Neural progenitor cell (in vitro differentiated cells): ENCODE results near the gene PNKP. TPM values are rescaled to one million over a fixed set of nuclear protein-coding genes. Genes with fewer than 3 reads are reported as not detected.
A peak's percentile ranks its signal among the peaks of the same experiment; 100 is the strongest.

Experiments used
- DNase-seq: peaks from one replicate; pipeline ENCODE4 v3.0.0-alpha.2; 2016; ENCODE audit warnings: low spot score
- H2AFZ ChIP-seq: fragments of 200-600 bp; sonication (generic); replicated peaks from 2 replicates; pipeline ENCODE4 v1.6.1; 2016; ENCODE audit warnings: antibody characterized with exemption
- H3F3A ChIP-seq: fragments of 200-600 bp; sonication (generic); 2 replicates; pipeline ENCODE4 v1.6.1; 2016; ENCODE audit warnings: antibody characterized with exemption, low read depth
- H3K27ac ChIP-seq: fragments of 200-600 bp; sonication (generic); 2 replicates; pipeline ENCODE4 v1.5.1; 2016; ENCODE audit warnings: mild to moderate bottlenecking
- H3K27me3 ChIP-seq: fragments of 200-600 bp; sonication (generic); 2 replicates; pipeline ENCODE4 v1.6.1; 2016; ENCODE audit warnings: mild to moderate bottlenecking, moderate library complexity
- H3K36me3 ChIP-seq: fragments of 200-600 bp; sonication (generic); 2 replicates; pipeline ENCODE4 v1.5.1; 2016
- H3K4me1 ChIP-seq: fragments of 200-600 bp; sonication (generic); 2 replicates; pipeline ENCODE4 v1.6.1; 2016; ENCODE audit warnings: mixed run types
- H3K4me2 ChIP-seq: fragments of 200-600 bp; sonication (generic); 2 replicates; pipeline ENCODE4 v1.6.1; 2016
- H3K4me3 ChIP-seq: fragments of 200-600 bp; sonication (generic); 2 replicates; pipeline ENCODE4 v1.5.1; 2016
- H3K79me2 ChIP-seq: fragments of 200-600 bp; sonication (generic); 2 replicates; pipeline ENCODE4 v1.6.1; 2016; ENCODE audit warnings: low read depth
- H3K9ac ChIP-seq: fragments of 200-600 bp; sonication (generic); 2 replicates; pipeline ENCODE4 v1.6.1; 2016
- H3K9me3 ChIP-seq: fragments of 200-600 bp; sonication (generic); 2 replicates; pipeline ENCODE4 v1.5.1; 2016; ENCODE audit warnings: low read depth
- H4K20me1 ChIP-seq: fragments of 200-600 bp; sonication (generic); 2 replicates; pipeline ENCODE4 v1.6.1; 2016; ENCODE audit warnings: low read depth
- H3K27ac Mint-ChIP-seq: 3 replicates; pipeline ENCODE4 v1.8.0; 2021; ENCODE audit warnings: mixed read lengths
- H3K27me3 Mint-ChIP-seq: 2 replicates; pipeline ENCODE4 v1.8.0; 2022; ENCODE audit warnings: low read depth, mild to moderate bottlenecking, inconsistent platforms, moderate library complexity, mixed read lengths; ENCODE audit not compliant: insufficient read depth
- H3K36me3 Mint-ChIP-seq: 3 replicates; pipeline ENCODE4 v1.8.0; 2021; ENCODE audit warnings: mixed read lengths
- H3K4me1 Mint-ChIP-seq: 3 replicates; pipeline ENCODE4 v1.8.0; 2021; ENCODE audit warnings: mixed read lengths
- H3K4me3 Mint-ChIP-seq: 3 replicates; pipeline ENCODE4 v1.8.0; 2021; ENCODE audit warnings: mild to moderate bottlenecking, moderate library complexity, mixed read lengths
- H3K9me3 Mint-ChIP-seq: 3 replicates; pipeline ENCODE4 v1.8.0; 2020; ENCODE audit warnings: mixed read lengths
- CTCF ChIP-seq: fragments of 200-600 bp; sonication (generic); IDR thresholded peaks from 2 replicates; pipeline ENCODE4 v1.5.1; 2017; ENCODE audit warnings: antibody characterized with exemption, mild to moderate bottlenecking
- EZH2 ChIP-seq: fragments of 200-600 bp; sonication (generic); IDR thresholded peaks from 2 replicates; pipeline ENCODE4 v1.6.1; 2017; ENCODE audit warnings: antibody characterized with exemption, mild to moderate bottlenecking, moderate library complexity
- EZH2phosphoT487 ChIP-seq: fragments of 200-600 bp; sonication (generic); IDR thresholded peaks from 2 replicates; pipeline ENCODE4 v1.6.1; 2017; ENCODE audit warnings: antibody characterized with exemption
- total RNA-seq: library from RNA; depleted of rRNA; stranded (reverse); fragments of >200 nt; gene quantifications from 2 replicates; pipeline ENCODE4 v1.2.3, GENCODE V29; 2015; ENCODE audit warnings: low replicate concordance

The PNKP gene
- total RNA-seq, 1 donor from 2014 or later = 41.1 TPM

- Histone ChIP-seq H3K27me3 (no peaks in the 10 kb centered on the region), H2AFZ (peak overlapping the region; percentile 100), H3K79me2 (peaks cover 51% of the 10 kb centered on the region), H3K27ac (no peak overlapping the region), H3F3A (peaks cover 26% of the 10 kb centered on the region), H3K4me1 (peaks cover 14% of the 10 kb centered on the region), H3K9me3 (no peaks in the 10 kb centered on the region), H3K36me3 (no peaks in the 10 kb centered on the region), H3K9ac (peak overlapping the region; percentile 92), H3K4me3 (peak overlapping the region; percentile 91), H3K4me2 (peak overlapping the region; percentile 74), H4K20me1 (peaks cover 17% of the 10 kb centered on the region)
- no peak for TF ChIP-seq EZH2phosphoT487
- TF ChIP-seq CTCF = no peak
- TF ChIP-seq EZH2 = no peak
- Mint-ChIP-seq H3K36me3 (peaks cover 16% of the 10 kb centered on the region), H3K9me3 (no peaks in the 10 kb centered on the region), H3K4me1 (peaks cover 33% of the 10 kb centered on the region), H3K27me3 (peaks cover 15% of the 10 kb centered on the region), H3K4me3 (peak overlapping the region; percentile 99), H3K27ac (peak overlapping the region; percentile 96)
- DNase-seq = peak; percentile 41
Observed at GRCh38 chr19:49818649-49819370, 48.6 kb downstream of the PNKP start.

- TF ChIP-seq EZH2 (no peak), EZH2phosphoT487 (no peak), CTCF (peak; percentile 27)
- peak within 1 kb of the TSS; percentile 74 for H3K4me2 ChIP-seq
- H3K9ac ChIP-seq = peak within 1 kb of the TSS; percentile 92
- Mint-ChIP-seq H3K9me3 (no peaks in the 10 kb centered on the region), H3K36me3 (peaks cover 11% of the 10 kb centered on the region), H3K4me3 (peak within 1 kb of the TSS; percentile 99), H3K27ac (peak within 1 kb of the TSS; percentile 100), H3K4me1 (peaks cover 37% of the 10 kb centered on the region), H3K27me3 (peaks cover 18% of the 10 kb centered on the region)
- peaks cover 15% of the 10 kb centered on the region for H3K4me1 ChIP-seq
- peak within 1 kb of the TSS; percentile 100 for H2AFZ ChIP-seq
- H3K27ac ChIP-seq = peak within 1 kb of the TSS; percentile 66
- peaks cover 13% of the 10 kb centered on the region for H4K20me1 ChIP-seq
- H3K4me3 ChIP-seq = peak within 1 kb of the TSS; percentile 91
- no peaks in the 10 kb centered on the region for H3K27me3 ChIP-seq
- peaks cover 45% of the 10 kb centered on the region for H3K79me2 ChIP-seq
- peak; percentile 94 for DNase-seq
- no peaks in the 10 kb centered on the region for H3K36me3 ChIP-seq
- peaks cover 27% of the 10 kb centered on the region for H3F3A ChIP-seq
- no peaks in the 10 kb centered on the region for H3K9me3 ChIP-seq
Observed at GRCh38 chr19:49817964-49818648, 49.3 kb downstream of the PNKP start, which contains the start of gene MED25. MED25 (plus strand) TSS chr19:49818289; CDS start chr19:49818342, 53 bp downstream.

GRCh38 chr19:49816590-49816989 lies 50.8 kb downstream of the PNKP start:
- no peak overlapping the region for H3K9ac ChIP-seq
- H2AFZ ChIP-seq = no peak overlapping the region
- no peak overlapping the region for H3K4me2 ChIP-seq

More at GRCh38 chr19:49816590-49816989, 50.8 kb downstream of the PNKP start:
- Histone ChIP-seq H3K27me3 (no peaks in the 10 kb centered on the region), H3K36me3 (no peaks in the 10 kb centered on the region), H3F3A (peaks cover 35% of the 10 kb centered on the region), H4K20me1 (peaks cover 10% of the 10 kb centered on the region), H3K4me1 (peaks cover 22% of the 10 kb centered on the region), H3K9me3 (no peaks in the 10 kb centered on the region), H3K79me2 (peaks cover 43% of the 10 kb centered on the region), H3K4me3 (no peak overlapping the region), H3K27ac (no peak overlapping the region)
- Mint-ChIP-seq H3K27me3 (peaks cover 19% of the 10 kb centered on the region), H3K4me1 (peaks cover 48% of the 10 kb centered on the region), H3K36me3 (peaks cover 8% of the 10 kb centered on the region), H3K9me3 (no peaks in the 10 kb centered on the region), H3K27ac (peak overlapping the region; percentile 42), H3K4me3 (peak overlapping the region; percentile 73)
- no peak for DNase-seq
- TF ChIP-seq EZH2 = no peak
- TF ChIP-seq CTCF = no peak
- TF ChIP-seq EZH2phosphoT487 = no peak
